Memory B cell (primary cell): ENCODE measurements around the gene CREB5.
"Not testable (repeated sequence)": the region's sequence is repeated elsewhere in the genome, so short reads cannot be mapped to it uniquely, and the experiment has no call there.

Source experiments
- ATAC-seq: fragments of 150-1000 bp; cut with Tn5 transposase; 2 replicates; pipeline ENCODE4 v1.10.0; 2021; ENCODE audit warnings: low read depth, mild to moderate bottlenecking, moderate library complexity
- DNase-seq, 2 donors: peaks; one replicate each; pipeline ENCODE4 v3.0.0; 2022; ENCODE audit warnings: low spot score in 2 of 2
- H3K27ac Mint-ChIP-seq: one replicate; pipeline ENCODE4 v1.8.0; 2022; ENCODE audit warnings: mild to moderate bottlenecking, moderate library complexity, mixed read lengths
- H3K27me3 Mint-ChIP-seq: one replicate; pipeline ENCODE4 v1.8.0; 2022; ENCODE audit warnings: mixed read lengths
- H3K36me3 Mint-ChIP-seq: one replicate; pipeline ENCODE4 v1.8.0; 2022; ENCODE audit warnings: mild to moderate bottlenecking, mixed read lengths
- H3K4me1 Mint-ChIP-seq: one replicate; pipeline ENCODE4 v1.8.0; 2022; ENCODE audit warnings: mixed read lengths
- H3K4me3 Mint-ChIP-seq: one replicate; pipeline ENCODE4 v1.8.0; 2022; ENCODE audit warnings: mild to moderate bottlenecking, moderate library complexity, mixed read lengths
- H3K9me3 Mint-ChIP-seq: one replicate; pipeline ENCODE4 v1.8.0; 2022; ENCODE audit warnings: mixed read lengths

The CREB5 gene

DNA sequence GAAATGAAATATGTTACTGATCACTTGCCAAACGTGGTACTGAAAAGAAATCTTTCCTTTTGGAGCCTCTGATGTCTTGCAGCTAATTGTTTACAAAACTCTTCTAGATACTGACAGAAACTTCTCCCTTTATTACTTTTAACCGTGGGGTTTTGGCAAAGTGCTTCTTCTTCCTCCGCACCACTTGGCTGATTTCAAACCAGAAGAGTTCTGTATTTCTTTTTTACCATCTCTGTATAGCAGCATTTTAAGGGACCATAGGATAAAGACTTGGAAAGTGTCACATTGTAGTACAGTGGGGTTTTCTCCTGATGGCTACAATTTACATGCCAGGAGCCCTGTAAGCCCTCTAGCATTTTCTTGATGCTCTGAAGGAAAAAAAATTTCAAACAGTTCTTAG is 21.9 kb upstream of the CREB5 start:
- H3K36me3 Mint-ChIP-seq = no peaks in the 10 kb centered on the region
- peaks cover 17% of the 10 kb centered on the region for H3K27me3 Mint-ChIP-seq
- DNase-seq = no peak
- H3K4me3 Mint-ChIP-seq = no peak overlapping the region
- no peak for ATAC-seq
- no peak overlapping the region for H3K27ac Mint-ChIP-seq
- no peaks in the 10 kb centered on the region for H3K9me3 Mint-ChIP-seq
- H3K4me1 Mint-ChIP-seq = peaks cover 2% of the 10 kb centered on the region

DNA sequence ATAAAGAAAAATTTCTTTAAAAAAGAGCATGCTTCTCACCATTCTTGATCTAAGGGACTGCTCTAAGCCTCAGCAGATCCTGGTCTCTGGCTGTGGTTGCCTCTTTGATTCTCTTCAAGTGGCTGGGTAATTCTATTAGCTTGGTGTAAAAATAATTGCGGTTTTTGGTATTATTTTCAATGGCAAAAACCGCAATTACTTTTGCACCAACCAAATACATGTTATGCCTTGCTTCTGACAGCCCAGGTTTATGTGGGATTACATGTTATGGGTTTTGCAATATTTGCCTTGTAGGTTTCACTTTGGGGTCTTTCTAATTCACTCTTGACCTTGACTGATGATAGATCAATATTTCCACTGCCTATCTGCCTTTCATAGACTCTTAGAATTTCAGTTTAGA is 20.0 kb upstream of the CREB5 start:
- peaks cover 17% of the 10 kb centered on the region for H3K27me3 Mint-ChIP-seq
- no peak for ATAC-seq
- H3K36me3 Mint-ChIP-seq = no peaks in the 10 kb centered on the region
- H3K4me1 Mint-ChIP-seq = peaks cover 2% of the 10 kb centered on the region
- no peak overlapping the region for H3K27ac Mint-ChIP-seq
- no peaks in the 10 kb centered on the region for H3K9me3 Mint-ChIP-seq
- DNase-seq = no peak
- no peak overlapping the region for H3K4me3 Mint-ChIP-seq

DNA sequence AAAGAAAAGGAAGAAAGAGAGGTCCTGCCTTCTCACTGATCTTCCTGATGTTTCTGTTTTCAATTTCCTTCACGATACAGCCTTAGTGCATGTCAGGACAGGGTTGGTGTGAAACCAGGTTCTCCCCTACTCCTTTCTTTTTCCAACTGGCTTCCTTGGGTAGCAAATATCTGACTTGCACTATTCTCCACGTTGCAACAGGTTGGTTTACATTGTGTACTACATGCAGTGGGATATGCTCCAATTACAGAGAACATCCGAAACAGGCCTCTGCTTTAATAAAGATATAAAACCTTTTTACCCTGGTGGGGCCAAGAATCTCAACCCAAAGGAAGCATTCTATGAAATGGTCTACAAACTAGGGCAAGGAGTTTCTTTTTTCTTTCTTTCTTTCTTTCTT is 16.9 kb upstream of the CREB5 start:
- H3K36me3 Mint-ChIP-seq = no peaks in the 10 kb centered on the region
- H3K4me3 Mint-ChIP-seq = no peak overlapping the region
- no peak overlapping the region for H3K27ac Mint-ChIP-seq
- no peak for DNase-seq
- no peaks in the 10 kb centered on the region for H3K9me3 Mint-ChIP-seq
- peaks cover 14% of the 10 kb centered on the region for H3K27me3 Mint-ChIP-seq
- ATAC-seq = no peak
- no peaks in the 10 kb centered on the region for H3K4me1 Mint-ChIP-seq

DNA sequence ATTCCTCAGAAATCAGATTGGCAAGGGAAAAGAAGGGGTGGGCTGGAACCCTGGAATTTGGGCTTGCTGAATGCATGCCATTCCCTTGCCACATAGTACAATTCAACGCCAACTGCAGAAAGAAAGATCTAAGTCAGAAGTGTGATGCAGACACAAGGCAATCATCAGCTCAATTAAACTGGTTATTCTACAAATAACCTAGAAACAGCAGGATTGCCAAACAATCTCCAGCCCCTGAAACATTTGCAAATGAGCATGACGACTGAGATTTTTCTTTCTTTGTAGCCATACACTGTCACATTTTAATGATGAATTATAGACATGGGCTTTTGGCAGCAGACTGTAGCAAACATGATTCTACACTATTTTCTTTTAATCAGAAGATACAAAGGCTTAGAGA is 16.5 kb upstream of the CREB5 start:
- H3K4me1 Mint-ChIP-seq = no peaks in the 10 kb centered on the region
- no peak overlapping the region for H3K4me3 Mint-ChIP-seq
- no peak overlapping the region for H3K27ac Mint-ChIP-seq
- ATAC-seq = no peak
- H3K36me3 Mint-ChIP-seq = no peaks in the 10 kb centered on the region
- no peak for DNase-seq
- H3K9me3 Mint-ChIP-seq = no peaks in the 10 kb centered on the region
- peaks cover 13% of the 10 kb centered on the region for H3K27me3 Mint-ChIP-seq

GRCh38 chr7:28397141-28397540 is 15.2 kb upstream of the CREB5 start:
- H3K4me1 Mint-ChIP-seq = no peaks in the 10 kb centered on the region
- H3K27ac Mint-ChIP-seq = no peak overlapping the region
- ATAC-seq (no peak), DNase-seq (no peak)
- H3K27me3 Mint-ChIP-seq = peaks cover 7% of the 10 kb centered on the region
- no peak overlapping the region for H3K4me3 Mint-ChIP-seq
- H3K36me3 Mint-ChIP-seq = no peaks in the 10 kb centered on the region
- no peaks in the 10 kb centered on the region for H3K9me3 Mint-ChIP-seq

DNA sequence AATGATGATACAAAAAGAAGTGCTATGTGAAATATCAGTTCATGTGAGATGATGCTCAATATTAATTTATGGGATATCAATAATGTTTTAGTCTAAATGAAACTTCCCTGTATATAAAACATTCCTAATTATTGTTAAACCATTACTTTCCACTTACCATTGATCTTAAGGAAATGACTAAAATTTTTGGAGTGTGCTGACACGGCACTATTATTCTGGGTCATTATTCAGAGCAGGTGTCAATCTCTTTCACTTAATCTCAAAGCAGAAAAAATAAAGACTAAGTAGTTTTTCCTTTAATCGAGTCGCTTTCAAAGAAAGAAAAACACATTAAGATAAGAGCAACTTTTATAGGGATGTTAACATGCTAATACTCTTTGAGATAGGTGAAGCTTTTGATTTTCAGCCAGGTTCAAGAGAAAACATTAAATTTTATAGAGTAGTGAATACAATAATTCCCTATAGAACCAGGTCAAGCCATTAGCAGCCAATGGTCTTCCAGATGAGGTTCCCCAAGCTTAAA is 11.4 kb upstream of the CREB5 start:
- no peak for ATAC-seq
- H3K27me3 Mint-ChIP-seq = peaks cover 2% of the 10 kb centered on the region
- no peaks in the 10 kb centered on the region for H3K36me3 Mint-ChIP-seq
- H3K4me1 Mint-ChIP-seq = no peaks in the 10 kb centered on the region
- no peak overlapping the region for H3K27ac Mint-ChIP-seq
- H3K9me3 Mint-ChIP-seq = no peaks in the 10 kb centered on the region
- no peak for DNase-seq
- no peak overlapping the region for H3K4me3 Mint-ChIP-seq

GRCh38 chr7:28401567-28401966 is 10.8 kb upstream of the CREB5 start:
- H3K4me1 Mint-ChIP-seq, H3K36me3 Mint-ChIP-seq, H3K4me3 Mint-ChIP-seq, H3K27me3 Mint-ChIP-seq, H3K27ac Mint-ChIP-seq, H3K9me3 Mint-ChIP-seq, DNase-seq, ATAC-seq: not testable (repeated sequence)

- H3K4me3 Mint-ChIP-seq = no peak overlapping the region
- DNase-seq (no peak), ATAC-seq (no peak)
- H3K9me3 Mint-ChIP-seq = no peaks in the 10 kb centered on the region
- H3K36me3 Mint-ChIP-seq = no peaks in the 10 kb centered on the region
- peaks cover 14% of the 10 kb centered on the region for H3K4me1 Mint-ChIP-seq
- no peak overlapping the region for H3K27ac Mint-ChIP-seq
- H3K27me3 Mint-ChIP-seq = peaks cover 13% of the 10 kb centered on the region
Measured at GRCh38 chr7:28405662-28406061, 6.7 kb upstream of the CREB5 start.

DNA sequence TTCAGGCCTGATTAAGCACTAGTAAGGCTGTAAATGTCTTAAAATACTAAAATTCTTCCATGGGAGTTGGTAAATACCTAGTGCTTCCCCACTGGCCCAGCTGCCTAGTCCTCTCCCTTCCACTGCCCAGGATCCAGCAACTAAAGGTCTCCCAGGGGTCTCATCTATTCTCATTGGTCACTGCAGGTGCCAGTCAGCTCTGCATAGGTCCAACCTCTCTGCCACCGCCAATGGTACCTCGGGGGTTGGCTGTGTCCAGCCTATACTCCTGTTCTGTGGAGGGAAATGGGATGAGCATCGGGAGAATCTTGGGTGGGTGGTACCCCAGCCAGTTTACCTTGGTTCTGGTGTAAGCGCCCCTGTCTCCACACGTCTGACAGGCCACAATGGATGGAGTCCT is 6.1 kb upstream of the CREB5 start:
- Mint-ChIP-seq H3K36me3 (no peaks in the 10 kb centered on the region), H3K9me3 (no peaks in the 10 kb centered on the region), H3K4me1 (peaks cover 18% of the 10 kb centered on the region), H3K27ac (no peak overlapping the region), H3K4me3 (no peak overlapping the region), H3K27me3 (peaks cover 13% of the 10 kb centered on the region)
- DNase-seq = no peak
- no peak for ATAC-seq

- DNase-seq (no peak), ATAC-seq (no peak)
- Mint-ChIP-seq H3K9me3 (no peaks in the 10 kb centered on the region), H3K4me1 (peaks cover 25% of the 10 kb centered on the region), H3K27ac (no peak overlapping the region), H3K27me3 (peaks cover 20% of the 10 kb centered on the region), H3K4me3 (no peak overlapping the region), H3K36me3 (no peaks in the 10 kb centered on the region)
Measured at GRCh38 chr7:28407651-28408050, 4.7 kb upstream of the CREB5 start.

- H3K27me3 Mint-ChIP-seq = peaks cover 24% of the 10 kb centered on the region
- no peaks in the 10 kb centered on the region for H3K36me3 Mint-ChIP-seq
- peak overlapping the region; percentile 72 for H3K4me3 Mint-ChIP-seq
- H3K9me3 Mint-ChIP-seq = no peaks in the 10 kb centered on the region
- H3K27ac Mint-ChIP-seq = no peak overlapping the region
- H3K4me1 Mint-ChIP-seq = peaks cover 25% of the 10 kb centered on the region
- DNase-seq (no peak), ATAC-seq (no peak)
Measured at GRCh38 chr7:28408105-28408959, 4.0 kb upstream of the CREB5 start.

DNA sequence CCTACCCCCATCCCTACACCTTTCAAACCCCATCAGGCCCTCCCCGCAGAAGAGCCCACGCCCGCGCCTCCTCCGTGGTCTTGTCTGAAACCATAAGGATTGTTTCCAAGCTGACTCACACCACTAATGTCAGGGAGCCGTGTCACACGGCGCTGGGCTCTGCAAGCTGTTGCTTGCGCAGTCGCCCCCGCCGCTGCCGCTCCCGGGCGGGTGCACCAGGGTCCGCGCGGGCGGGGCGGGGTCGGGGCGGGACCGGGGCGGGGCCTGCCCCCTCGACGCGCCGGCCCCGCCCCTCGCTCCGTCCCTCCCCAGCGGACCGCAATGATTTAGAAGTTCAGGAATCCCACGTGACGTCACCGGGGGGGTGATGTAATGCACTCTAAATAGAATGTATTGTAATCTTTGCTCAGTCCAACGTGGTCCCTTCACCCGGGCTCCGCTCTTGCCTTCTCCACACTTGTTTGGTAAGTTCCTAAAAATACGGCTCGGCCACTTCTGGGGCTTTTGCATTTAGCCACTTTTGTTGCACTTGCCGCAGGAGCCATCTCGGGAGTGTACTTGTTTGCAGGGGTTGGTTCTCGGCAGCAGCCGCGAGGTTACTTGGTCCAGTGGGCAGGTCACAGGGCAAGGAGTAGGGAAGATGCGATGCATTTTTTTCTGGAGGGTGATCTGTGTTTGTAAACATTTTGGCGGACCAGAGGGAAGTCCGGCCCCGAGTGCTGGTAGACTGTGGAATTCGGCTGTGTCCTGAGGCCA is 3.2 kb upstream of the CREB5 start:
- H3K9me3 Mint-ChIP-seq = no peaks in the 10 kb centered on the region
- DNase-seq (peak; percentile 53 to 57), ATAC-seq (peak; percentile 70)
- peak overlapping the region; percentile 90 for H3K4me3 Mint-ChIP-seq
- peaks cover 25% of the 10 kb centered on the region for H3K4me1 Mint-ChIP-seq
- H3K27ac Mint-ChIP-seq = peak overlapping the region; percentile 83
- H3K27me3 Mint-ChIP-seq = peaks cover 26% of the 10 kb centered on the region
- H3K36me3 Mint-ChIP-seq = no peaks in the 10 kb centered on the region

GRCh38 chr7:28409716-28410627 is 2.3 kb upstream of the CREB5 start:
- peak overlapping the region; percentile 90 for H3K4me3 Mint-ChIP-seq
- DNase-seq (peak; percentile 5 to 27), ATAC-seq (peak; percentile 22)

More at GRCh38 chr7:28409716-28410627, 2.3 kb upstream of the CREB5 start:
- Mint-ChIP-seq H3K4me1 (peaks cover 25% of the 10 kb centered on the region), H3K27ac (peak overlapping the region; percentile 83), H3K27me3 (peaks cover 26% of the 10 kb centered on the region), H3K9me3 (no peaks in the 10 kb centered on the region), H3K36me3 (no peaks in the 10 kb centered on the region)
